GM23338 (cell line): ENCODE results near the gene SUSD3. TPM values are rescaled to one million over a fixed set of nuclear protein-coding genes. Genes with fewer than 3 reads are reported as not detected.

Experiments used
- ATAC-seq: fragments of 200-7000 bp; cut with Tn5 transposase; 3 replicates; pipeline ENCODE4 v1.9.1; 2020
- DNase-seq: peaks from one replicate; pipeline ENCODE4 v3.0.0-alpha.2; 2015; ENCODE audit warnings: low spot score
- H2AFZ ChIP-seq: fragments of 200-600 bp; sonication (generic); 2 replicates; pipeline ENCODE4 v1.8.0; 2016; ENCODE audit warnings: antibody characterized with exemption, mild to moderate bottlenecking, moderate library complexity
- H3F3A ChIP-seq: fragments of 200-600 bp; sonication (generic); replicated peaks from 2 replicates; pipeline ENCODE4 v1.8.0; 2017; ENCODE audit warnings: antibody characterized with exemption, mixed run types, low read depth
- H3K27ac ChIP-seq: fragments of 200-600 bp; sonication (generic); 2 replicates; pipeline ENCODE4 v1.6.1; 2016; ENCODE audit warnings: low read depth
- H3K27me3 ChIP-seq: fragments of 200-600 bp; sonication (generic); 2 replicates; pipeline ENCODE4 v1.8.0; 2016; ENCODE audit warnings: mild to moderate bottlenecking, mixed run types, moderate library complexity; ENCODE audit not compliant: insufficient read depth
- H3K36me3 ChIP-seq: fragments of 200-600 bp; sonication (generic); 2 replicates; pipeline ENCODE4 v1.8.0; 2016; ENCODE audit warnings: mild to moderate bottlenecking; ENCODE audit not compliant: insufficient read depth
- H3K4me1 ChIP-seq: fragments of 200-600 bp; sonication (generic); 2 replicates; pipeline ENCODE4 v1.8.0; 2016; ENCODE audit warnings: mild to moderate bottlenecking, moderate library complexity; ENCODE audit not compliant: insufficient read depth
- H3K4me2 ChIP-seq: fragments of 200-600 bp; sonication (generic); 2 replicates; pipeline ENCODE4 v1.7.1; 2017; ENCODE audit warnings: mixed run types
- H3K4me3 ChIP-seq: fragments of 200-600 bp; sonication (generic); 2 replicates; pipeline ENCODE4 v1.6.1; 2016; ENCODE audit warnings: mixed run types
- H3K79me2 ChIP-seq: fragments of 200-600 bp; sonication (generic); replicated peaks from 2 replicates; pipeline ENCODE4 v1.8.0; 2017; ENCODE audit warnings: mild to moderate bottlenecking; ENCODE audit not compliant: insufficient read depth
- H3K9me2 ChIP-seq: fragments of 200-600 bp; sonication (generic); 2 replicates; pipeline ENCODE4 v1.8.0; 2017; ENCODE audit not compliant: insufficient read depth
- H4K20me1 ChIP-seq: fragments of 200-600 bp; sonication (generic); replicated peaks from 2 replicates; pipeline ENCODE4 v1.8.0; 2017; ENCODE audit warnings: mild to moderate bottlenecking; ENCODE audit not compliant: insufficient read depth
- H3K27ac Mint-ChIP-seq: 2 replicates; pipeline ENCODE4 v1.8.0; 2020; ENCODE audit warnings: inconsistent platforms, mild to moderate bottlenecking, moderate library complexity, mixed read lengths
- H3K27me3 Mint-ChIP-seq: 3 replicates; pipeline ENCODE4 v1.8.0; 2022; ENCODE audit warnings: low read depth, mild to moderate bottlenecking, moderate library complexity, mixed read lengths, inconsistent platforms; ENCODE audit not compliant: insufficient read depth, poor library complexity
- H3K36me3 Mint-ChIP-seq: 3 replicates; pipeline ENCODE4 v1.8.0; 2021; ENCODE audit warnings: low read depth, mild to moderate bottlenecking, inconsistent platforms, moderate library complexity, mixed read lengths
- H3K4me1 Mint-ChIP-seq: 3 replicates; pipeline ENCODE4 v1.8.0; 2020; ENCODE audit warnings: mild to moderate bottlenecking, inconsistent platforms, mixed read lengths
- H3K4me3 Mint-ChIP-seq: 3 replicates; pipeline ENCODE4 v1.8.0; 2021; ENCODE audit warnings: moderate library complexity, mild to moderate bottlenecking, inconsistent platforms, mixed read lengths
- H3K9me3 Mint-ChIP-seq: 3 replicates; pipeline ENCODE4 v1.8.0; 2020; ENCODE audit warnings: moderate library complexity, mild to moderate bottlenecking, inconsistent platforms, mixed read lengths
- CREB1 ChIP-seq: fragments of 250-450 bp; sonication (Bioruptor Pico); IDR thresholded peaks from 2 replicates; pipeline ENCODE4 v1.5.0; 2020; ENCODE audit warnings: low read depth, mild to moderate bottlenecking, moderate library complexity
- JUNB ChIP-seq: IDR thresholded peaks from one replicate; pipeline ENCODE4 v1.6.1; 2016; ENCODE audit warnings: antibody characterized with exemption; ENCODE audit not compliant: unreplicated experiment
- NANOG ChIP-seq: IDR thresholded peaks from 2 replicates; pipeline ENCODE4 v1.6.1; 2016; ENCODE audit warnings: antibody characterized with exemption, borderline replicate concordance
- POLR2AphosphoS5 ChIP-seq: IDR thresholded peaks from 2 replicates; pipeline ENCODE4 v1.6.1; 2016; ENCODE audit warnings: antibody characterized with exemption, low read depth
- REST ChIP-seq: IDR thresholded peaks from one replicate; pipeline ENCODE4 v1.6.1; 2018; ENCODE audit warnings: antibody characterized with exemption; ENCODE audit not compliant: unreplicated experiment
- STAT1 ChIP-seq: IDR thresholded peaks from one replicate; pipeline ENCODE4 v1.6.1; 2016; ENCODE audit warnings: antibody characterized with exemption; ENCODE audit not compliant: unreplicated experiment
- ZNF114 ChIP-seq: fragments of 250-450 bp; sonication (Bioruptor Pico); IDR thresholded peaks from 2 replicates; pipeline ENCODE4 v1.5.0; 2020; ENCODE audit warnings: mild to moderate bottlenecking, moderate library complexity
- polyA plus RNA-seq: library from polyadenylated mRNA; unstranded; fragments of >200 nt; fragmentation: Nextera tagmentation; extraction: Ambion mirVana; gene quantifications from 2 replicates; pipeline ENCODE4 v1.2.1, GENCODE V29; 2016
- total RNA-seq: library from RNA; depleted of rRNA; stranded (reverse); fragments of >200 nt; shearing (Covaris generic); gene quantifications from 2 replicates; pipeline ENCODE4 v1.2.3, GENCODE V29; 2014
- TF ChIP-seq, protein P1 (sequence below), 2 experiments: fragments of 200-600 bp in 1 of 2; sonication (generic) in 1 of 2; conservative IDR thresholded peaks; 2 replicates each; pipeline versions ENCODE4 v1.5.1 to v1.6.1; 2016 to 2017; ENCODE audit warnings: antibody characterized with exemption in 2 of 2, low read depth in 2 of 2, mild to moderate bottlenecking in 2 of 2, moderate library complexity in 1 of 2
- TF ChIP-seq, protein P2 (sequence below): IDR thresholded peaks from 2 replicates; pipeline ENCODE4 v1.6.1; 2016; ENCODE audit warnings: antibody characterized with exemption

The SUSD3 gene
- total and polyA plus RNA-seq, 2 experiments from 2014 or later, result 6.9 to 20.1 TPM

DNA sequence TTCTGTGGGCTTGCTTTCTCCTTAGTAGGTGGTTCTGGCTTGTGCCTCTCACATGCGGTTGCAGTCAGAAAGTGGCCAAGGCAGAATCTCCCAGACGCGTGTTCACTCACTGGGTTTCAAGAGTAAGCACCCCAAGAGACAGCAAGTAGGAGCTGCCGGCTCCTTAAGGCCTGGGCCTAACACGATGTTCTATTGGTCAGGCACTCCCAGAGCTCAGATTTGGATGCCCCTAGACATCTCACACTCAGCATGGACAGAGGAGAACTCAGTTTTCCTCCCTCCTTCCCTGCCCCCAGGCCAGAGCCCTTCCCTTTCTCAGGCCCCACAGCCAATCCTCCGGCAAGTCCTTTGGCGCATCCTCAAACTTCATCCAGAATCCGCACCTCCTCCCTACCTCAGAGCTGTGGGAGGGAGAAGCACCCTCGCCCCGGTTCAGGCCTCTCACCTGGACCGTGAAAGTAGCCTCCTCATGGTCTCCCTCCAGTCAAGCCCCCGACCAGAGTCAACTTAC, 31.0 kb downstream of the SUSD3 start:
- H3K36me3 ChIP-seq, result no peaks in the 10 kb centered on the region; the same call in 1 of the 2 replicates
- Mint-ChIP-seq H3K27me3 (peaks cover 9% of the 10 kb centered on the region), H3K27ac (no peak overlapping the region), H3K4me1 (peaks cover 4% of the 10 kb centered on the region), H3K36me3 (peaks cover 10% of the 10 kb centered on the region), H3K4me3 (no peak overlapping the region), H3K9me3 (peaks cover 10% of the 10 kb centered on the region; the same call in 2 of the 3 replicates)
- H3F3A ChIP-seq, result 0 out of 2 replicates have a peak, but pooled peaks cover 2% of the 10 kb centered on the region
- ATAC-seq (no peak), DNase-seq (no peak)
- no peaks in the 10 kb centered on the region for H3K9me2 ChIP-seq
- H3K79me2 ChIP-seq, result no peaks in the 10 kb centered on the region
- TF ChIP-seq POLR2AphosphoS5 (no peak), REST (no peak), NANOG (no peak), CREB1 (no peak), ZNF114 (CRISPR knock-in tag) (no peak)
- TF ChIP-seq, protein P1, sequence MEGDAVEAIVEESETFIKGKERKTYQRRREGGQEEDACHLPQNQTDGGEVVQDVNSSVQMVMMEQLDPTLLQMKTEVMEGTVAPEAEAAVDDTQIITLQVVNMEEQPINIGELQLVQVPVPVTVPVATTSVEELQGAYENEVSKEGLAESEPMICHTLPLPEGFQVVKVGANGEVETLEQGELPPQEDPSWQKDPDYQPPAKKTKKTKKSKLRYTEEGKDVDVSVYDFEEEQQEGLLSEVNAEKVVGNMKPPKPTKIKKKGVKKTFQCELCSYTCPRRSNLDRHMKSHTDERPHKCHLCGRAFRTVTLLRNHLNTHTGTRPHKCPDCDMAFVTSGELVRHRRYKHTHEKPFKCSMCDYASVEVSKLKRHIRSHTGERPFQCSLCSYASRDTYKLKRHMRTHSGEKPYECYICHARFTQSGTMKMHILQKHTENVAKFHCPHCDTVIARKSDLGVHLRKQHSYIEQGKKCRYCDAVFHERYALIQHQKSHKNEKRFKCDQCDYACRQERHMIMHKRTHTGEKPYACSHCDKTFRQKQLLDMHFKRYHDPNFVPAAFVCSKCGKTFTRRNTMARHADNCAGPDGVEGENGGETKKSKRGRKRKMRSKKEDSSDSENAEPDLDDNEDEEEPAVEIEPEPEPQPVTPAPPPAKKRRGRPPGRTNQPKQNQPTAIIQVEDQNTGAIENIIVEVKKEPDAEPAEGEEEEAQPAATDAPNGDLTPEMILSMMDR (conservative IDR thresholded peaks at IDR 0.05; ENCODE audit: low read depth in 2 of 2), result no peak
- H3K27me3 ChIP-seq, result no peaks in the 10 kb centered on the region
- H3K4me2 ChIP-seq, result no peak overlapping the region
- no peak overlapping the region for H3K27ac ChIP-seq
- H2AFZ ChIP-seq, result no peak overlapping the region
- H3K4me3 ChIP-seq, result no peak overlapping the region
- no peaks in the 10 kb centered on the region for H3K4me1 ChIP-seq
- no peaks in the 10 kb centered on the region for H4K20me1 ChIP-seq

GRCh38 chr9:93090091-93090655, 31.7 kb downstream of the SUSD3 start:
- Mint-ChIP-seq H3K4me1 (peaks cover 7% of the 10 kb centered on the region), H3K27me3 (peaks cover 12% of the 10 kb centered on the region), H3K9me3 (peaks cover 10% of the 10 kb centered on the region; the same call in 2 of the 3 replicates), H3K27ac (no peak overlapping the region), H3K36me3 (peaks cover 10% of the 10 kb centered on the region), H3K4me3 (no peak overlapping the region)
- H3K36me3 ChIP-seq, result no peaks in the 10 kb centered on the region; the same call in 1 of the 2 replicates
- no peaks in the 10 kb centered on the region for H3K27me3 ChIP-seq
- H3K4me1 ChIP-seq, result 0 out of 2 replicates have a peak, but pooled peaks cover 3% of the 10 kb centered on the region
- 0 out of 2 replicates have a peak, but pooled peaks cover 8% of the 10 kb centered on the region for H3F3A ChIP-seq
- H2AFZ ChIP-seq, result no peak overlapping the region
- DNase-seq (no peak), ATAC-seq (no peak)
- no peak overlapping the region for H3K4me2 ChIP-seq
- no peaks in the 10 kb centered on the region for H4K20me1 ChIP-seq
- H3K27ac ChIP-seq, result no peak overlapping the region
- H3K9me2 ChIP-seq, result no peaks in the 10 kb centered on the region
- H3K79me2 ChIP-seq, result no peaks in the 10 kb centered on the region
- H3K4me3 ChIP-seq, result no peak overlapping the region
- TF ChIP-seq STAT1 (no peak), JUNB (no peak), ZNF114 (CRISPR knock-in tag) (no peak)
- TF ChIP-seq, protein P2, sequence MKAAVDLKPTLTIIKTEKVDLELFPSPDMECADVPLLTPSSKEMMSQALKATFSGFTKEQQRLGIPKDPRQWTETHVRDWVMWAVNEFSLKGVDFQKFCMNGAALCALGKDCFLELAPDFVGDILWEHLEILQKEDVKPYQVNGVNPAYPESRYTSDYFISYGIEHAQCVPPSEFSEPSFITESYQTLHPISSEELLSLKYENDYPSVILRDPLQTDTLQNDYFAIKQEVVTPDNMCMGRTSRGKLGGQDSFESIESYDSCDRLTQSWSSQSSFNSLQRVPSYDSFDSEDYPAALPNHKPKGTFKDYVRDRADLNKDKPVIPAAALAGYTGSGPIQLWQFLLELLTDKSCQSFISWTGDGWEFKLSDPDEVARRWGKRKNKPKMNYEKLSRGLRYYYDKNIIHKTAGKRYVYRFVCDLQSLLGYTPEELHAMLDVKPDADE, result no peak
